K562 (cell line): Measurements from ENCODE around the gene PDE3A. TPM values are rescaled to one million over a fixed set of nuclear protein-coding genes. Genes with fewer than 3 reads are reported as not detected.

Experiments used
- ATAC-seq: fragments of 200-7000 bp; cut with Tn5 transposase; 3 replicates; pipeline ENCODE4 v1.9.1; 2020; ENCODE audit warnings: moderate library complexity
- BruUV-seq: library from RNA; stranded (reverse); fragments of 400-500 nt; replicated peaks from 2 replicates; lab custom pipeline; 2021; lab: Mats Ljungman, UMichigan
- CTCF ChIA-PET: fragments of 300-600 bp; formaldehyde crosslinking; extraction: SDS; loops from one replicate; lab custom pipeline; 2021; ENCODE audit warnings: low intra/inter-chr PET ratio; lab: Yijun Ruan, JAX
- POLR2A ChIA-PET: fragments of 300-600, 350-650 bp; sonication (Branson Sonifier 250); formaldehyde crosslinking; extraction: SDS; loops from one replicate; lab custom pipeline; 2021; ENCODE audit warnings: antibody characterized with exemption, inconsistent platforms; lab: Yijun Ruan, JAX
- DNase-seq, 4 experiments: peaks; one replicate each; pipeline versions ENCODE4 v3.0.0 to v3.0.0-alpha.2; 2011 to 2018; ENCODE audit warnings: low spot score in 3 of 4, mixed read lengths in 3 of 4; ENCODE audit errors: extremely low read depth in 1 of 4
- FAIRE-seq: peaks from 2 replicates; lab custom pipeline; 2011; peaks lifted over from hg19 to GRCh38; lab: Jason Lieb, UNC
- H2AFZ ChIP-seq: 2 replicates; pipeline ENCODE4 v1.6.0; 2011; ENCODE audit warnings: low read depth, low read length, control low read depth, inconsistent platforms
- H3K27ac ChIP-seq: fragments of 200-600 bp; 3 replicates; pipeline ENCODE4 v1.8.0; 2011; ENCODE audit warnings: low read depth, mild to moderate bottlenecking, control low read depth, inconsistent platforms, low read length, moderate library complexity, mixed read lengths; ENCODE audit errors: extremely low read depth
- H3K27me3 ChIP-seq, 2 experiments: fragments of 300-600 bp in 1 of 2; 2 replicates in 1 of 2; 3 replicates in 1 of 2; pipeline versions ENCODE4 v1.6.0 to v1.8.0; 2011; ENCODE audit warnings: inconsistent platforms in 2 of 2, low read length in 2 of 2, mild to moderate bottlenecking in 1 of 2, mixed read lengths in 1 of 2, moderate library complexity in 1 of 2; ENCODE audit not compliant: control insufficient read depth in 2 of 2, insufficient read depth in 2 of 2
- H3K36me3 ChIP-seq: fragments of 300-600 bp; 3 replicates; pipeline ENCODE4 v1.8.0; 2011; ENCODE audit warnings: mild to moderate bottlenecking, low read length, inconsistent platforms; ENCODE audit not compliant: control insufficient read depth, insufficient read depth
- H3K4me1 ChIP-seq, 2 experiments: fragments of 200-600 bp in 1 of 2; replicated peaks in 1 of 2; 2 replicates in 1 of 2; 3 replicates in 1 of 2; pipeline versions ENCODE4 v1.5.1 to v1.8.0; 2011; ENCODE audit warnings: inconsistent platforms in 2 of 2, low read length in 2 of 2, mild to moderate bottlenecking in 1 of 2, mixed read lengths in 1 of 2, moderate library complexity in 1 of 2; ENCODE audit not compliant: control insufficient read depth in 2 of 2, insufficient read depth in 2 of 2
- H3K4me2 ChIP-seq: 2 replicates; pipeline ENCODE4 v1.6.1; 2011; ENCODE audit warnings: low read length, control low read depth, inconsistent platforms, mixed read lengths; ENCODE audit not compliant: insufficient read depth
- H3K4me3 ChIP-seq: fragments of 200-600 bp; sonication (generic), shearing (Covaris generic); 2 replicates; pipeline ENCODE4 v1.5.1; 2016; ENCODE audit warnings: control low read depth, inconsistent platforms
- H3K79me2 ChIP-seq: fragments of 200-600 bp; 3 replicates; pipeline ENCODE4 v1.8.0; 2011; ENCODE audit warnings: low read length, inconsistent platforms; ENCODE audit not compliant: control insufficient read depth, insufficient read depth
- H3K9ac ChIP-seq, 2 experiments: 2 replicates each; pipeline versions ENCODE4 v1.6.0 to v1.6.1; 2011; ENCODE audit warnings: low read depth in 2 of 2, low read length in 2 of 2, control low read depth in 1 of 2, inconsistent platforms in 1 of 2, mild to moderate bottlenecking in 1 of 2, mixed read lengths in 1 of 2; ENCODE audit not compliant: insufficient read depth in 1 of 2
- H3K9me1 ChIP-seq: one replicate; pipeline ENCODE4 v1.6.0; 2011; ENCODE audit warnings: inconsistent platforms, mild to moderate bottlenecking, low read length, moderate library complexity; ENCODE audit not compliant: control insufficient read depth, insufficient read depth
- H3K9me3 ChIP-seq: replicated peaks from 2 replicates; pipeline ENCODE4 v1.5.1; 2011; ENCODE audit warnings: low read depth, low read length, inconsistent platforms; ENCODE audit not compliant: control insufficient read depth, insufficient read depth
- H4K20me1 ChIP-seq: replicated peaks from 2 replicates; pipeline ENCODE4 v1.6.1; 2011; ENCODE audit warnings: low read length, inconsistent platforms, mixed read lengths; ENCODE audit not compliant: control insufficient read depth, insufficient read depth
- BRF2 ChIP-seq: IDR thresholded peaks from 3 replicates; pipeline ENCODE4 v1.6.1; 2011; ENCODE audit warnings: borderline replicate concordance, mild to moderate bottlenecking; ENCODE audit not compliant: insufficient read length, insufficient read depth
- GTF2A2 ChIP-seq: IDR thresholded peaks from 2 replicates; pipeline ENCODE4 v1.6.1; 2016; ENCODE audit warnings: mild to moderate bottlenecking, missing genetic modification characterization, missing compliant biosample characterization
- NCOA2 ChIP-seq, 2 experiments: fragments of 450-650 bp; IDR thresholded peaks; 2 replicates each; pipeline ENCODE4 v1.6.1; 2018; ENCODE audit warnings: mild to moderate bottlenecking in 2 of 2, moderate library complexity in 1 of 2; ENCODE audit not compliant: partially characterized antibody in 2 of 2
- NCOR1 ChIP-seq: fragments of 450-650 bp; IDR thresholded peaks from 2 replicates; pipeline ENCODE4 v1.6.1; 2016; ENCODE audit warnings: mild to moderate bottlenecking, moderate library complexity
- NFXL1 ChIP-seq: fragments of 450-650 bp; formaldehyde crosslinking; IDR thresholded peaks from 2 replicates; pipeline ENCODE4 v1.4.0; 2021; ENCODE audit warnings: mild to moderate bottlenecking
- RBM34 ChIP-seq: fragments of 200-400 bp; formaldehyde crosslinking; IDR thresholded peaks from 2 replicates; pipeline ENCODE4 v1.6.1; 2018; ENCODE audit warnings: low read length, borderline replicate concordance; ENCODE audit not compliant: insufficient read depth
- TBL1XR1 ChIP-seq, 2 experiments: IDR thresholded peaks; 2 replicates each; pipeline ENCODE4 v1.6.1; 2012; ENCODE audit warnings: improper control_type of control experiment in 2 of 2, low read length in 2 of 2, mild to moderate bottlenecking in 1 of 2
- TCF3 ChIP-seq: sonication (generic); formaldehyde crosslinking; IDR thresholded peaks from 2 replicates; pipeline ENCODE4 v1.4.0; 2020; ENCODE audit warnings: mild to moderate bottlenecking, missing genetic modification reagents
- THRB ChIP-seq: fragments of 450-650 bp; formaldehyde crosslinking; conservative IDR thresholded peaks from 2 replicates; pipeline ENCODE4 v1.4.0; 2022; ENCODE audit warnings: mild to moderate bottlenecking, missing genetic modification characterization
- ZNF280B ChIP-seq: fragments of 250-450 bp; sonication (Bioruptor Pico); IDR thresholded peaks from 2 replicates; pipeline ENCODE4 v1.5.1; 2021; ENCODE audit warnings: mild to moderate bottlenecking
- in situ Hi-C: fragments of 300-500 bp; cut with MboI; formaldehyde crosslinking; loops from 4 replicates; pipeline ENCODE4 v1.15.0; 2018; ENCODE audit warnings: inconsistent platforms, mixed read lengths
- intact Hi-C: fragments of 100-400 bp; cut with micrococcal nuclease; formaldehyde crosslinking; loops from 2 replicates; pipeline ENCODE4 v1.14.2; 2022
- polyA plus RNA-seq, 8 experiments: library from polyadenylated mRNA; depleted of rRNA in 4 of 8; stranded (reverse) in 5 of 8; unstranded in 3 of 8; fragments of >200 nt; fragmentation: Nextera tagmentation in 2 of 8; fragmentation: Illumina TruSeq in 1 of 8; extraction: Ambion mirVana in 2 of 8; extraction: Trizol in 1 of 8; gene quantifications; 2 replicates each; pipeline versions ENCODE4 v1.2.1 to v1.2.3, GENCODE V29; 2011 to 2014; ENCODE audit warnings: inconsistent platforms in 1 of 8, missing spikeins in 1 of 8
- total RNA-seq, 7 experiments: library from RNA; depleted of rRNA in 6 of 7; stranded (reverse); fragments of >200 nt in 6 of 7; fragmentation: Illumina TruSeq in 2 of 7; extraction: Trizol in 2 of 7; gene quantifications; 2 replicates each; pipeline versions ENCODE4 v1.2.1 to v1.2.3, GENCODE V29; 2011 to 2021; ENCODE audit warnings: low replicate concordance in 1 of 7
- TF ChIP-seq, protein P1 (sequence below): fragments of 250-450 bp; sonication (Bioruptor Pico); IDR thresholded peaks from 2 replicates; pipeline ENCODE4 v1.4.0; 2020; ENCODE audit warnings: mild to moderate bottlenecking, moderate library complexity

The PDE3A gene
- total and polyA plus RNA-seq, 9 of the 15 experiments (the other 6 are each of a cell fraction or from before 2014, with no cell fraction given): 0.02 TPM; not detected in 8

GRCh38 chr12:20599757-20600156, 231.4 kb downstream of the PDE3A start:
- ChIA-PET CTCF (no interaction called here), POLR2A (no interaction called here)
- H3K9me1 ChIP-seq: no peaks in the 10 kb centered on the region
- no TSS peak for BruUV-seq
- no peak overlapping the region for H3K27ac ChIP-seq
- H3K4me1 ChIP-seq: no peaks in the 10 kb centered on the region
- no peak overlapping the region for H2AFZ ChIP-seq
- TF ChIP-seq THRB (CRISPR knock-in tag) (no peak), ZNF280B (no peak), RBM34 (no peak), BRF2 (no peak), NFXL1 (CRISPR knock-in tag) (no peak), NCOA2 (IDR thresholded peaks at IDR 0.05; ENCODE audit: partially characterized antibody in 2 of 2) (no peak), TCF3 (CRISPR knock-in tag) (no peak), NCOR1 (no peak), TBL1XR1 (IDR thresholded peaks at IDR 0.05; ENCODE audit: low read length in 2 of 2) (no peak), GTF2A2 (tag) (no peak)
- TF ChIP-seq, protein P1, sequence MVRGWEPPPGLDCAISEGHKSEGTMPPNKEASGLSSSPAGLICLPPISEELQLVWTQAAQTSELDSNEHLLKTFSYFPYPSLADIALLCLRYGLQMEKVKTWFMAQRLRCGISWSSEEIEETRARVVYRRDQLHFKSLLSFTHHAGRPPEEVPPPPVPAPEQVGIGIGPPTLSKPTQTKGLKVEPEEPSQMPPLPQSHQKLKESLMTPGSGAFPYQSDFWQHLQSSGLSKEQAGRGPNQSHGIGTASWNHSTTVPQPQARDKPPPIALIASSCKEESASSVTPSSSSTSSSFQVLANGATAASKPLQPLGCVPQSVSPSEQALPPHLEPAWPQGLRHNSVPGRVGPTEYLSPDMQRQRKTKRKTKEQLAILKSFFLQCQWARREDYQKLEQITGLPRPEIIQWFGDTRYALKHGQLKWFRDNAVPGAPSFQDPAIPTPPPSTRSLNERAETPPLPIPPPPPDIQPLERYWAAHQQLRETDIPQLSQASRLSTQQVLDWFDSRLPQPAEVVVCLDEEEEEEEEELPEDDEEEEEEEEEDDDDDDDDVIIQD (CRISPR knock-in tag): no peak
- H3K9ac ChIP-seq: no peak overlapping the region
- in situ Hi-C loops (no loop called here), intact Hi-C loops (no loop called here)
- no peak overlapping the region for H3K4me3 ChIP-seq
- H3K79me2 ChIP-seq: no peaks in the 10 kb centered on the region
- H4K20me1 ChIP-seq: no peaks in the 10 kb centered on the region
- no peaks in the 10 kb centered on the region for H3K27me3 ChIP-seq
- H3K36me3 ChIP-seq: no peaks in the 10 kb centered on the region
- no peak for DNase-seq
- no peak for FAIRE-seq
- no peaks in the 10 kb centered on the region for H3K9me3 ChIP-seq
- H3K4me2 ChIP-seq: no peak overlapping the region
- no peak for ATAC-seq
